GM10847 (cell line): ENCODE data around the gene ICAM2.

Experiments used
- POLR2A ChIP-seq: IDR thresholded peaks from 2 replicates; pipeline ENCODE4 v1.6.1; 2011; ENCODE audit not compliant: insufficient read length; ENCODE audit errors: extremely low read depth

ICAM2 gene

DNA sequence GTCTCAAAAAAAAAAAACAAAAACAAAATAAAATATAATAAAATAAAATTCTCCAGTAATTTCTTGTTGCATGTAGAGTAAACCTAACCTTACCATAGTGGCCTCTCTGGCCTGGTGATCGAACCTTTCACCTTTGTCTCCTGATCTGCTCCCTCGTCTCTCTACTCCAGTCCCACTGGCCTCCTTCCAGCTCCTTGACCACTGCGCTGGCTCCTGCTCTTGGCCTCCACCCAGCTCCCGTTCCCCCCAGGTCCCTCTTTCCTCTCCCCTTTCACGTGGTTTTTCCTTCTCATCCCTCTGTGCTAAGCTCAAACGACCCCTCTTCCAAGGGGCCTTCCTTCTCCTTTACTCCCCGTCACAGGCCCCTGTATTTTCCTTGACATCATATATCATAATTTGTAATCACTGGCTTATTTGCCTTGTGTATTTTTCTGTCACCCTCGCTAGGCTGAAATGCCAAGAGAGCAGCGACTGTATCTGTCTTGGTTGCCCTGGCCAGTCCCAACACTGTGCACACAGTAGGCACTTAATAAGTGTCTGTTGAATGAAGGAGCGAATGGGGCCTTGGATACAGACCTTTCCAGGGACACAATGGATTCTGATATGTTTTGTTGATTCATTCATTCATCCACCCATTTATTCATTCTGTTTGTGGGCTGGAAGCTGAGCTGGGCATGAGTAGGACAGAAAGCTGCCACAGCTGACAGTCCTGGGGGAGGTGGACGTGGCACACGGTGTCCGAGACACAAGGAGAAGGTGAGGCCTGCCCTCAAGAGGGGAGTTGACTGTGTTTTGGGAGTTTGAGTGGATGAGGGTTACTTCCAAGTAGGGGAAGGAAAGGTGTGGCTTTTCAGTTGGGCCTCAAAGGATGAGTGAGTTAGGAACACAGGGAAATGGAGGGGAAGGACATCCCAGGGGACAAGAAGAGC lies 41.9 kb downstream of the ICAM2 start:
- no peak for TF ChIP-seq POLR2A

DNA sequence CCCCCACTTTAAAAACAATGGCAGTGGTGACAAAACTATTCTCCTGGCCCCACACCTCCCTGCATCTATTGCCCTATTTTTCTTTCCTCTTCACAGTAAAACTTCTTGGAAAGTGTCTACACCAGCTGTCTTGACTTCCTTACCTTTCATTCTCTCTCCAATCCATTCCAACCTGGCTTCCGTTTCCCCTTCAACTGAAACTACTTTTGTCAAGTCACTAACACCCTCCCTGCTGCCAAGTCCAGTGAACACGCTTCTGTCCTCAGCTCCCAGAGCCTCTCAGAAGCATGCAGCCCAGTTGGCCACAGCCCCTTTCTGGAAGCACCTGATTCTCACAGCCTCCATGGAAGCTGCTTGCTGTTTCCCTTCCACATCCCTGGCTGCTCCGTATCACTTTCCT lies 43.7 kb downstream of the ICAM2 start:
- no peak for TF ChIP-seq POLR2A

DNA sequence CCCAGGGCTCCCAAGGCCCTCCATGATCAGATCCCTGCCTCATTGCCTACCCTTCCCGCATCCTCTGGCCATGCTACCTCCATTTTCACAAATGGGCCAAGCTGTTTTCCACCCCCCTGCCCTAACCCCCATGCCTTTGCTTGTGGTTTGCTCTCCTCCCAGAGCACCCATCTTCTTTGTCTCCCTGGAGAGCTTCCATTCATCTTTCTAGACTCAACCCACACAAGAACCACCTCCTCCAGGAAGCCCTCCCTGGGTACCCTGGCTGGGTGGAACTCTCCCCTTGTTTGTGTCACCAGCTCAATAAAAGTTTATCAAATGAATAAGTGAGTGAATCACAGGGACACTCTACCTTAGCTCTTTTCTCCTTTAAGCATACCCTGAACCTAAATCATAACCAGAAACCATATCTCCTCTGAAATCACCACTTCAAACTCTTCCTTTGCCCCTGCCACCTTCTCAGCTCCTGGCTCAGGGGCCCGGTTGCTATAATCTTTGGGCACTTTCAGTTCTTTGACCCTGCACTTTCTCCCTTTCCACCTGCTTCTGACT lies 44.8 kb downstream of the ICAM2 start:
- TF ChIP-seq POLR2A, result no peak

- TF ChIP-seq POLR2A, result no peak
Measured at GRCh38 chr17:63974594-63975192, 45.7 kb downstream of the ICAM2 start.

DNA sequence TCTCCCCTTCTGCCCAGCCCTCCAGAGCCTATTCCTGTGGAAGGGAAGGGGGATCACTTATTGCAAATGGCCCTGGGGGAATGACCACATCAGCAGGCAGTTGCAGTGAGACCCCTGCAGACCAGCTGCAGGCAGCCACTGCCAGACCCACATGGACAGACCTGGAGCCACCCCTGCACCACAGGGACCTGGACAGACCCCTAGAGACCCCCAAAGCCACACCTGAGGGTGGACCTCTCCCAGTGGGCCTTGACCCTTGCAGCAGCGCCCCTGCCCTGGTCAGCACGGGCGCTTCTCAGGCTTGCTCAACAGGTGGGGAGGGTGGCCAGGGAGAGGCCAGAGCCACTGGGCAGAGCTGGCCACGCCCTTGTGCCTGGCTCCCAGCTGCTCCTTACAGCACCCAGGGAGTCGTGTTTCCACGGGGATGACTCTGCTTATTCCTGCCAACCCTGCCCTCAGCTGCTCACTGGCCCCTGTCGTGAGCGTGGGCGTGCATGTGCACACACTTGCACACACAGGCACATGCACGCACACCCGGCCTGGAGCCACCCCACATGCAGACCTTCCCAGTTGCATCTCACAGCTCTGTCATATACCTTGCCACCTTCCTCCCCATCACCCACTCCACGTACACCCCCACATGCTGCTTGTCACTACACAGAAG lies 46.4 kb downstream of the ICAM2 start:
- no peak for TF ChIP-seq POLR2A

GRCh38 chr17:63973247-63973646 lies 47.2 kb downstream of the ICAM2 start:
- TF ChIP-seq POLR2A, result no peak

DNA sequence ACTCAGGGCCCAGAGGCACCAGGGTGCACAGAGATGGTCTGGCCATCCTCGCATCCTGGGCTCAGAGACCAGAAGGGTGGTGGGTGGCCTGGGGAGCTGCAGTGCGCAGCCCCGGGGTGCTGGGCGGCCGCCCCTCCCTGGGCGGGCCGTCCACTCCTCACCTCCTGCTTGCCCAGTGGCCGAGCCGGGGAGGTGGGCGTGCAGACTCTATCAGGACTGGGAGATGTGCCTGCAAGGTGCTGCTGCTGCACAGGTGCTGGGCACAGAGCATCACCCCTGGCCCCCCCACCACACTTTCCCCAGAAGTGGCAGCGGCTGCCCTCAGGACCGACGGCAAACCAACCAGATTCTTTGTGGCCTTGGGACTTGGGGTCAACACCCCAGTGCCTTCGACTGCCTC lies 47.6 kb downstream of the ICAM2 start, which contains the start of gene SCN4A:
SCN4A (minus strand) TSS at position 123 of the 400 bp plus-strand sequence; CDS start at position 46, 77 bp downstream.
- no peak for TF ChIP-seq POLR2A

DNA sequence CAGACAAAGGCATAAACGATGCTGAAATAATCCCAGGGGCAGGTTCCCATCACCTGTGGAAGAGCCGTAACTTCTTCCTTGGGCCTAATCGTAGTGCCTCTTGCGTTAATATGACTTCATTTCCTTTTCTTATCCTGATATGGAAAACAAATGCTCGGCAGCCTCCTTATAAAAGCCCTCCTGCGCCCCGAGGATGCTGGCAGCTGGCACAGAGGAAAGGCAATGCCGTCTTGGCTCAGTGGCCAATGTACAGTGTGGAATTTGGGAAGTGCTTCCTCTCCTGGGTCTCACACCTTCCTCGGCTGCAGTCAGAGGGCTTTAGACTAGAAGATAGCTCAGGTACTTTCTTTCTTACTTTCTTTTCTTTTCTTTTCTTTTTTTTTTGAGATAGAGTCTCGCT lies 51.2 kb downstream of the ICAM2 start:
- no peak for TF ChIP-seq POLR2A

- TF ChIP-seq POLR2A, result no peak
Measured at GRCh38 chr17:63967953-63968352, 52.5 kb downstream of the ICAM2 start.

DNA sequence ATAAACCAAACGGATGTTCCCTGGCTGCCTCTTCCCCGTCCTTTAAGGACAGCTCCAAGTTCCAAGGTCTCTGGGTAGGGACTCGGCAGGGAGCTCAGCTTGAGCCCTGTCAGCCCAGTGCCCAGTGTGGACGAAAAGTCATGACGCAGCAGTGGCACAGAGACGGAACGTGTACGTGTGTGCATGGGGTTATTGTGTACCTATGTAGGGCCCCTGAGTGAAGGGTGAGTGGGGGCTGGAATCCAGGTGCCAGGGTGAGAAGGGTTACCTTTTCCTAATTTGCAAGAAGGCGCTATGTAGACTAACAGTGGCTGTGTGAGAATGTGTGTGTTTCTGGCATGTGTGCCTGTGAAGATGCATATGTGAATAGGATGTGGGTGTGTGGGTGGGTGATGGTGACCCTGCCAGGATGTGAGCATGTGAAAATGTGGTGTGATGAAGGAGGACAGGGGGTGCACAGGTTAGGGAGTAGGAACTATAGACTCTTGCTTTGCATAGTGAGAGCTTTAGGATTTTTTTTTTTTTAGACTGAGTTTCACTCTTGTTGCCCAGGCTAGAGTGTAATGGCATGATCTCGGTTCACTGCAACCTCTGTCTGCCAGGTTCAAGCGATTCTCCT lies 53.7 kb downstream of the ICAM2 start:
- no peak for TF ChIP-seq POLR2A

DNA sequence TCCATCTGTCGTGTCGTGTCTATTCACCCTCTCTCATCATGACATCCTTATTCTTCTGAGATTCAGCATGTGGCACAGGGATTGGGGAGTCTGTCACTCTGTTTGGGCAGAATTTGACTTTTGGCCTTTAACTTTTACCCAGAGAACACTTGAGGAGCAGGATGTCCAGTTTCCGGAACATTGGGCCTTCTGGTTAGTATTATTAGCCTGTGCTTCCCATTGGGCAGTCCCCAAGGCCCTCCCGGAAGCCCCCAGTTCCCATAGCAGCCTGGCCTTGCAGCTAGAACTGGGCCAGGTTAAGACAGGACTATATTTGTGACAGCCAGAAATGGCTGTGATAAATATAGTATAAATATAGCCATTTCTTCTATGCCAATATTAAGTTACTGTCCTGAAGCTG lies 57.3 kb downstream of the ICAM2 start:
- TF ChIP-seq POLR2A, result no peak

DNA sequence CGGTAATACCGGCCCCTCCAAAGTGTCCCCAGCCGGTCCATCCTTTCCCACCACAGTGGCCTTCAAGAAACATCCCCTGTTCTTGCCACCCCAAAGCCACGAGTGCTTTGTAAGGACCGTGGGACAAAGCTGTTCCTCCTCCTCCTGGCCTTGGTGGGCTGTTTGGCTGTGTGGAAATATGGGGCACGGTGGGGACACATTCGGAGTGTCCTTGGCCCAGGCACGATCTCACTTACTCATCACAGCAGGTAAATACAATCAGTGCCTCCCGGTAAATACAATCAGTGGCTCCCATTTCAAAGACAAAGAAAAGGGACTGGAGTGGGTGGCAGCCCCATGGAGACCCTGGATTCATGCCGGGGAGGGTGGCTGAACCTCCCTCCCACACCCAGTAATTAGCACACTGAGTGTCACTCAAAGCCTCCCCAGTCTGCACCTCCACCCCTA lies 58.1 kb downstream of the ICAM2 start:
- TF ChIP-seq POLR2A, result no peak

DNA sequence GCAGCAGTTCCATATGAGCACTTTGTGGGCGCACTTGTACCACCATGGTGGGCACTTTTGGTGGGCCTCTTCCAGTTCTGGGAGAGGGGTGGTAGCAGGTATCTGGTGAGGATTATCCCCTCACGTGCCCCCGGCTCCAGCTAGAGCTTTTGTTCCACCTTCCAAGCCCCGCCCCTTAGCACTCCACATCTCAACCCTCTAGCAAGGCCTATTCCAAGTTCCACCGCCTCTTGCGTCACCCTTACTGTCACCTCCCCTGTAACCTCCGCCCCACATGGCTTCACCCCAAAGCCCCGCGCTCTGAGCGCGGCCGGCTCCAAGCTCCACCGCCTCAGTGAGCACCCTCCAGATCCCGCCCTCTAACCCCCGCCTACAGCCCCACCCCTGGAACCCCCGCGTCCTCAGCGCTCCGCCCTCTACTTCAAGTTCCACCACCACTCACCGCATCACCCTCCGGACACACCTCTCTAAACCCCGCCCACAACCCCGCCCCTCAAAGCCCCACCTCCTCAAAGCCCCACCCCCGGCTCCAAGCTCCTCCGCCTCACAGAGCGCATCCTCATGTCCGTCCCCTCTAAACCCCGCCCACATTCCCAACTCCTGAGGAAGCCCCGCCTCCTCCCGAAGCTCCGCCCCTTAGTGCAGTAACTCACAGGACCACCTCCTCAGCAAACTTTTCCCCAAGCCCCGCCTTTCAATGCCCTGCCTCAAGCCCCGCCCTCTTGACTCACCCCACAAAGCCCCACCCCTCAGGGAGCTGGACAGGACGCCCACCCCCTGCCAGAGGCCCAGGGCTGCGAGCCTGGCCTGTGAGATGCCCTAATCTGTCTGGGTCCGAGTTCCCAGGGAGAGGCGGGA lies 58.8 kb downstream of the ICAM2 start:
- TF ChIP-seq POLR2A, result no peak

- no peak for TF ChIP-seq POLR2A
Measured at GRCh38 chr17:63960430-63960829, 60.0 kb downstream of the ICAM2 start.
